GM23338 (cell line): ENCODE data around the gene MAP3K7CL. TPM values are rescaled to one million over a fixed set of nuclear protein-coding genes. Genes with fewer than 3 reads are reported as not detected.

ENCODE experiments used
- ATAC-seq: fragments of 200-7000 bp; cut with Tn5 transposase; 3 replicates; pipeline ENCODE4 v1.9.1; 2020
- DNase-seq: peaks from one replicate; pipeline ENCODE4 v3.0.0-alpha.2; 2015; ENCODE audit warnings: low spot score
- H2AFZ ChIP-seq: fragments of 200-600 bp; sonication (generic); 2 replicates; pipeline ENCODE4 v1.8.0; 2016; ENCODE audit warnings: antibody characterized with exemption, mild to moderate bottlenecking, moderate library complexity
- H3F3A ChIP-seq: fragments of 200-600 bp; sonication (generic); replicated peaks from 2 replicates; pipeline ENCODE4 v1.8.0; 2017; ENCODE audit warnings: antibody characterized with exemption, mixed run types, low read depth
- H3K27ac ChIP-seq: fragments of 200-600 bp; sonication (generic); 2 replicates; pipeline ENCODE4 v1.6.1; 2016; ENCODE audit warnings: low read depth
- H3K27me3 ChIP-seq: fragments of 200-600 bp; sonication (generic); 2 replicates; pipeline ENCODE4 v1.8.0; 2016; ENCODE audit warnings: mild to moderate bottlenecking, mixed run types, moderate library complexity; ENCODE audit not compliant: insufficient read depth
- H3K36me3 ChIP-seq: fragments of 200-600 bp; sonication (generic); 2 replicates; pipeline ENCODE4 v1.8.0; 2016; ENCODE audit warnings: mild to moderate bottlenecking; ENCODE audit not compliant: insufficient read depth
- H3K4me1 ChIP-seq: fragments of 200-600 bp; sonication (generic); 2 replicates; pipeline ENCODE4 v1.8.0; 2016; ENCODE audit warnings: mild to moderate bottlenecking, moderate library complexity; ENCODE audit not compliant: insufficient read depth
- H3K4me2 ChIP-seq: fragments of 200-600 bp; sonication (generic); 2 replicates; pipeline ENCODE4 v1.7.1; 2017; ENCODE audit warnings: mixed run types
- H3K4me3 ChIP-seq: fragments of 200-600 bp; sonication (generic); 2 replicates; pipeline ENCODE4 v1.6.1; 2016; ENCODE audit warnings: mixed run types
- H3K79me2 ChIP-seq: fragments of 200-600 bp; sonication (generic); replicated peaks from 2 replicates; pipeline ENCODE4 v1.8.0; 2017; ENCODE audit warnings: mild to moderate bottlenecking; ENCODE audit not compliant: insufficient read depth
- H3K9me2 ChIP-seq: fragments of 200-600 bp; sonication (generic); 2 replicates; pipeline ENCODE4 v1.8.0; 2017; ENCODE audit not compliant: insufficient read depth
- H4K20me1 ChIP-seq: fragments of 200-600 bp; sonication (generic); replicated peaks from 2 replicates; pipeline ENCODE4 v1.8.0; 2017; ENCODE audit warnings: mild to moderate bottlenecking; ENCODE audit not compliant: insufficient read depth
- H3K27ac Mint-ChIP-seq: 2 replicates; pipeline ENCODE4 v1.8.0; 2020; ENCODE audit warnings: inconsistent platforms, mild to moderate bottlenecking, moderate library complexity, mixed read lengths
- H3K27me3 Mint-ChIP-seq: 3 replicates; pipeline ENCODE4 v1.8.0; 2022; ENCODE audit warnings: low read depth, mild to moderate bottlenecking, moderate library complexity, mixed read lengths, inconsistent platforms; ENCODE audit not compliant: insufficient read depth, poor library complexity
- H3K36me3 Mint-ChIP-seq: 3 replicates; pipeline ENCODE4 v1.8.0; 2021; ENCODE audit warnings: low read depth, mild to moderate bottlenecking, inconsistent platforms, moderate library complexity, mixed read lengths
- H3K4me1 Mint-ChIP-seq: 3 replicates; pipeline ENCODE4 v1.8.0; 2020; ENCODE audit warnings: mild to moderate bottlenecking, inconsistent platforms, mixed read lengths
- H3K4me3 Mint-ChIP-seq: 3 replicates; pipeline ENCODE4 v1.8.0; 2021; ENCODE audit warnings: moderate library complexity, mild to moderate bottlenecking, inconsistent platforms, mixed read lengths
- H3K9me3 Mint-ChIP-seq: 3 replicates; pipeline ENCODE4 v1.8.0; 2020; ENCODE audit warnings: moderate library complexity, mild to moderate bottlenecking, inconsistent platforms, mixed read lengths
- CREB1 ChIP-seq: fragments of 250-450 bp; sonication (Bioruptor Pico); IDR thresholded peaks from 2 replicates; pipeline ENCODE4 v1.5.0; 2020; ENCODE audit warnings: low read depth, mild to moderate bottlenecking, moderate library complexity
- CTCF ChIP-seq, 2 experiments: fragments of 200-600 bp in 1 of 2; sonication (generic) in 1 of 2; conservative IDR thresholded peaks; 2 replicates each; pipeline versions ENCODE4 v1.5.1 to v1.6.1; 2016 to 2017; ENCODE audit warnings: antibody characterized with exemption in 2 of 2, low read depth in 2 of 2, mild to moderate bottlenecking in 2 of 2, moderate library complexity in 1 of 2
- EZH2 ChIP-seq: fragments of 200-600 bp; sonication (generic); IDR thresholded peaks from one replicate; pipeline ENCODE4 v1.8.0; 2017; ENCODE audit warnings: antibody characterized with exemption, mild to moderate bottlenecking, low read depth; ENCODE audit not compliant: unreplicated experiment
- EZH2phosphoT487 ChIP-seq: fragments of 200-600 bp; sonication (generic); IDR thresholded peaks from one replicate; pipeline ENCODE4 v1.8.1; 2018; ENCODE audit warnings: antibody characterized with exemption; ENCODE audit not compliant: unreplicated experiment
- JUNB ChIP-seq: IDR thresholded peaks from one replicate; pipeline ENCODE4 v1.6.1; 2016; ENCODE audit warnings: antibody characterized with exemption; ENCODE audit not compliant: unreplicated experiment
- NANOG ChIP-seq: IDR thresholded peaks from 2 replicates; pipeline ENCODE4 v1.6.1; 2016; ENCODE audit warnings: antibody characterized with exemption, borderline replicate concordance
- POLR2AphosphoS5 ChIP-seq: IDR thresholded peaks from 2 replicates; pipeline ENCODE4 v1.6.1; 2016; ENCODE audit warnings: antibody characterized with exemption, low read depth
- REST ChIP-seq: IDR thresholded peaks from one replicate; pipeline ENCODE4 v1.6.1; 2018; ENCODE audit warnings: antibody characterized with exemption; ENCODE audit not compliant: unreplicated experiment
- STAT1 ChIP-seq: IDR thresholded peaks from one replicate; pipeline ENCODE4 v1.6.1; 2016; ENCODE audit warnings: antibody characterized with exemption; ENCODE audit not compliant: unreplicated experiment
- ZNF114 ChIP-seq: fragments of 250-450 bp; sonication (Bioruptor Pico); IDR thresholded peaks from 2 replicates; pipeline ENCODE4 v1.5.0; 2020; ENCODE audit warnings: mild to moderate bottlenecking, moderate library complexity
- ZNF331 ChIP-seq: fragments of 250-450 bp; sonication (Bioruptor Pico); IDR thresholded peaks from 2 replicates; pipeline ENCODE4 v1.5.0; 2020; ENCODE audit warnings: low read depth, mild to moderate bottlenecking, moderate library complexity
- ZNF462 ChIP-seq: fragments of 250-450 bp; sonication (Bioruptor Pico); IDR thresholded peaks from 2 replicates; pipeline ENCODE4 v1.5.0; 2020; ENCODE audit warnings: mild to moderate bottlenecking, moderate library complexity
- polyA plus RNA-seq: library from polyadenylated mRNA; unstranded; fragments of >200 nt; fragmentation: Nextera tagmentation; extraction: Ambion mirVana; gene quantifications from 2 replicates; pipeline ENCODE4 v1.2.1, GENCODE V29; 2016
- total RNA-seq: library from RNA; depleted of rRNA; stranded (reverse); fragments of >200 nt; shearing (Covaris generic); gene quantifications from 2 replicates; pipeline ENCODE4 v1.2.3, GENCODE V29; 2014
- TF ChIP-seq, protein P1 (sequence below): IDR thresholded peaks from 2 replicates; pipeline ENCODE4 v1.6.1; 2016; ENCODE audit warnings: antibody characterized with exemption

MAP3K7CL gene
- total and polyA plus RNA-seq, 2 experiments from 2014 or later = 2.4 to 3.6 TPM

DNA sequence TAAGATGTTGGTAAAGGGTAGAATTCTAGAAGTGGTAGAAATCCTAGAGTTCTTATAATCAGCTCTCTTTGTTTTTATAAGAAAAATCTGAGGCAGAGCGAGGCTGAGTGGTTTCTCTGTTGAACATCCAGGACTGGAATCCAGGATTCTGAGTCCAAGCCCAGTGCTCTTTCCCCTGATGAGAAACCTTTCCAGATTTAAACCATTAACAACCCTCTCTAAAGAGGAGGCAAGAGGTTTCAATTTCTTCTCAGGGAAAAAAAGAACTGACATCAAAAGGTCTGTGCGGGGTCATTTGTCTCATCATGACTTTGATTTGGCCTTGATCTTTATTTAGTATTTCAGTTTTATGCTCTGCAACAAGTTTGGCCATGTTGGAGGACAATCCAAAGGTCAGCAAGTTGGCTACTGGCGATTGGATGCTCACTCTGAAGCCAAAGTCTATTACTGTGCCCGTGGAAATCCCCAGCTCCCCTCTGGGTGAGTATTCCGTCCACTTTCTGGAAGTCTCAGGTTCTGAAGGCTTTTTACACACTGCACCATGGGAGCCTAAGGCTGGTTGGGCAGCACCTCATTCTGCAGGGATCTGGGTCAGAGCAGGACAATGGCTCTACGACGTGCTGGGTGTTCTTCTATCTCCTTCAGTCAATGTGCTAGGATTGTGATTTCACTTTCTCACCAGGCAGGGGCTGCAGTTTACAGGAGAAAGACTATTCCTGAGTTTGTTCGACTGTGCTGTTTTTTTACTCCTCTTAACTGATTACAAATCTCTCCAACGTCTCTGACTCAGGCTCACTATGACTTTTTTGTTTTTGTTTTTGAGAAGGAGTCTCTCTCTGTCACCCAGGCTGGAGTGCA lies 38.1 kb upstream of the MAP3K7CL start:
- H3K79me2 ChIP-seq = no peaks in the 10 kb centered on the region
- ATAC-seq (no peak), DNase-seq (no peak)
- no peak overlapping the region for H3K4me3 Mint-ChIP-seq
- no peaks in the 10 kb centered on the region for H3F3A ChIP-seq
- H3K27me3 Mint-ChIP-seq = peaks cover 6% of the 10 kb centered on the region
- no peaks in the 10 kb centered on the region for H3K27me3 ChIP-seq
- H3K4me1 Mint-ChIP-seq = peaks cover 13% of the 10 kb centered on the region
- no peaks in the 10 kb centered on the region; the same call in 1 of the 2 replicates for H3K4me1 ChIP-seq
- H3K36me3 ChIP-seq = no peaks in the 10 kb centered on the region
- H3K4me2 ChIP-seq = no peak overlapping the region
- H3K27ac ChIP-seq = no peak overlapping the region
- TF ChIP-seq REST (no peak), CTCF (conservative IDR thresholded peaks at IDR 0.05; ENCODE audit: low read depth in 2 of 2) (no peak), ZNF331 (no peak), EZH2phosphoT487 (no peak), EZH2 (no peak), ZNF462 (CRISPR knock-in tag) (no peak), CREB1 (no peak), POLR2AphosphoS5 (no peak), ZNF114 (CRISPR knock-in tag) (no peak), NANOG (no peak), JUNB (no peak), STAT1 (no peak)
- TF ChIP-seq, protein P1, sequence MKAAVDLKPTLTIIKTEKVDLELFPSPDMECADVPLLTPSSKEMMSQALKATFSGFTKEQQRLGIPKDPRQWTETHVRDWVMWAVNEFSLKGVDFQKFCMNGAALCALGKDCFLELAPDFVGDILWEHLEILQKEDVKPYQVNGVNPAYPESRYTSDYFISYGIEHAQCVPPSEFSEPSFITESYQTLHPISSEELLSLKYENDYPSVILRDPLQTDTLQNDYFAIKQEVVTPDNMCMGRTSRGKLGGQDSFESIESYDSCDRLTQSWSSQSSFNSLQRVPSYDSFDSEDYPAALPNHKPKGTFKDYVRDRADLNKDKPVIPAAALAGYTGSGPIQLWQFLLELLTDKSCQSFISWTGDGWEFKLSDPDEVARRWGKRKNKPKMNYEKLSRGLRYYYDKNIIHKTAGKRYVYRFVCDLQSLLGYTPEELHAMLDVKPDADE = no peak
- H3K36me3 Mint-ChIP-seq = no peaks in the 10 kb centered on the region
- H4K20me1 ChIP-seq = no peaks in the 10 kb centered on the region
- H3K27ac Mint-ChIP-seq = no peak overlapping the region
- H3K4me3 ChIP-seq = no peak overlapping the region
- H3K9me3 Mint-ChIP-seq = no peaks in the 10 kb centered on the region
- H2AFZ ChIP-seq = no peak overlapping the region
- H3K9me2 ChIP-seq = no peaks in the 10 kb centered on the region
